ENCODE results near the gene CAMK1D.

The CAMK1D gene

GRCh38 chr10:12377658-12378290, 28.4 kb downstream of the CAMK1D start:
- no peak for DNase-seq

GRCh38 chr10:12380999-12381398, 31.7 kb downstream of the CAMK1D start:
- DNase-seq, result no peak

- no peak for DNase-seq
Measured at GRCh38 chr10:12381536-12382156, 32.3 kb downstream of the CAMK1D start.

GRCh38 chr10:12382157-12382548, 32.8 kb downstream of the CAMK1D start:
- DNase-seq, result no peak

- no peak for DNase-seq
Measured at GRCh38 chr10:12382956-12383531, 33.7 kb downstream of the CAMK1D start.

GRCh38 chr10:12384906-12385305, 35.6 kb downstream of the CAMK1D start:
- no peak for DNase-seq

- DNase-seq, result no peak
Measured at GRCh38 chr10:12387561-12388210, 38.3 kb downstream of the CAMK1D start.

GRCh38 chr10:12388671-12389070, 39.3 kb downstream of the CAMK1D start:
- no peak for DNase-seq

GRCh38 chr10:12389154-12389734, 39.9 kb downstream of the CAMK1D start:
- DNase-seq, result no peak

GRCh38 chr10:12390733-12391132, 41.4 kb downstream of the CAMK1D start:
- no peak for DNase-seq

- no peak for DNase-seq
Measured at GRCh38 chr10:12391206-12391605, 41.9 kb downstream of the CAMK1D start.

- DNase-seq, result no peak
Measured at GRCh38 chr10:12393831-12394230, 44.5 kb downstream of the CAMK1D start.

GRCh38 chr10:12394241-12395033, 45.1 kb downstream of the CAMK1D start:
- DNase-seq, result no peak

- DNase-seq, result no peak
Measured at GRCh38 chr10:12396093-12396492, 46.7 kb downstream of the CAMK1D start.

- no peak for DNase-seq
Measured at GRCh38 chr10:12396567-12396966, 47.2 kb downstream of the CAMK1D start.

- DNase-seq, result no peak
Measured at GRCh38 chr10:12397147-12397896, 48.0 kb downstream of the CAMK1D start.

- no peak for DNase-seq
Measured at GRCh38 chr10:12397941-12398340, 48.6 kb downstream of the CAMK1D start.

- no peak for DNase-seq
Measured at GRCh38 chr10:12400266-12400931, 51.1 kb downstream of the CAMK1D start.

GRCh38 chr10:12401466-12401865, 52.1 kb downstream of the CAMK1D start:
- DNase-seq, result no peak

GRCh38 chr10:12403119-12403518, 53.8 kb downstream of the CAMK1D start:
- no peak for DNase-seq
